GM12864 (cell line): ENCODE results near the gene TESMIN.

ENCODE experiments used
- DNase-seq: peaks from one replicate; pipeline ENCODE4 v3.0.0-alpha.2; 2011; ENCODE audit warnings: low read depth
- H3K4me3 ChIP-seq: 2 replicates; pipeline ENCODE4 v1.5.1; 2011; ENCODE audit warnings: mild to moderate bottlenecking, low read depth, low read length, control low read depth
- TF ChIP-seq, protein P1 (sequence below): IDR thresholded peaks from 2 replicates; pipeline ENCODE4 v1.5.1; 2011; ENCODE audit warnings: low read depth, mild to moderate bottlenecking, moderate library complexity, low read length, control low read depth, inconsistent platforms; ENCODE audit errors: missing control alignments

TESMIN gene

DNA sequence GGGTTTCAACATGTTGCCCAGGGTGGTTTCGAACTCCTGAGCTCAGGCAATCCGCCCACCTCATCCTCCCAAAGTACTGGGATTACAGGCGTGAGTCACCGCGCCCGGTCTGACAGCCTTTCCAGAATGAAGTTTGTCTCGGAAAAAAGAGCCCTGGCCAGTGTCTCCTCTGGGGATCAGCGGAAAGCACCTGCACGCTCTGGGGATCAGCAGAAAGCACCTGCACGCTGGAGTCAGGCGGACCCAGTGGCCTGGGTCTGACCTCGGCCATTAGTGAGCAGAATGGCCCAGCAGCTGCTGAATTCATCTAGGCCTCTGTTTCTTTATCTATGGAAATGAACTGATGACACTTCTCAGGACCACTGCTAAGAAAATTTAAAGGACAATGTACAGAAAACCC, 10.5 kb upstream of the TESMIN start:
- TF ChIP-seq, protein P1, sequence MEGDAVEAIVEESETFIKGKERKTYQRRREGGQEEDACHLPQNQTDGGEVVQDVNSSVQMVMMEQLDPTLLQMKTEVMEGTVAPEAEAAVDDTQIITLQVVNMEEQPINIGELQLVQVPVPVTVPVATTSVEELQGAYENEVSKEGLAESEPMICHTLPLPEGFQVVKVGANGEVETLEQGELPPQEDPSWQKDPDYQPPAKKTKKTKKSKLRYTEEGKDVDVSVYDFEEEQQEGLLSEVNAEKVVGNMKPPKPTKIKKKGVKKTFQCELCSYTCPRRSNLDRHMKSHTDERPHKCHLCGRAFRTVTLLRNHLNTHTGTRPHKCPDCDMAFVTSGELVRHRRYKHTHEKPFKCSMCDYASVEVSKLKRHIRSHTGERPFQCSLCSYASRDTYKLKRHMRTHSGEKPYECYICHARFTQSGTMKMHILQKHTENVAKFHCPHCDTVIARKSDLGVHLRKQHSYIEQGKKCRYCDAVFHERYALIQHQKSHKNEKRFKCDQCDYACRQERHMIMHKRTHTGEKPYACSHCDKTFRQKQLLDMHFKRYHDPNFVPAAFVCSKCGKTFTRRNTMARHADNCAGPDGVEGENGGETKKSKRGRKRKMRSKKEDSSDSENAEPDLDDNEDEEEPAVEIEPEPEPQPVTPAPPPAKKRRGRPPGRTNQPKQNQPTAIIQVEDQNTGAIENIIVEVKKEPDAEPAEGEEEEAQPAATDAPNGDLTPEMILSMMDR: no peak
- no peak for DNase-seq
- no peak overlapping the region for H3K4me3 ChIP-seq

DNA sequence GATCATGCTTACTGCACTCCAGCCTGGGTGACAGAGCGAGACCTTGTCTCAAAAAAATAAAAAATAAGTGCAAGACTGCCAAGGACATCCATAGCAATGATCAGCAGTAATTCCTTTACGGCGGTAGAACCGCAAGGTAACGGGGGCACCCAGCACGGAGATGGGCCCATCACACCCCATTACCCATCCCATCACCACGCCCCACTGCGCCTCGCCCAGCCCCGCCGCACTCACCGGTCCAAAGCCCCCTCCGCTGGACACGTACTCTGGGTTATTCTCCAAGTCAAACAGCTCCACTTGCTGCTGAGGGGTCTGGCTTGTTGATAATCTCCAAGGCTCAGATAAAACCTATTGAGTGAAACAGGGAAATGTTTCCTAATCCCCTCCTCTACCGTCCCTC, 8.7 kb upstream of the TESMIN start:
- no peak for DNase-seq
- no peak overlapping the region for H3K4me3 ChIP-seq
- TF ChIP-seq, protein P1: no peak

DNA sequence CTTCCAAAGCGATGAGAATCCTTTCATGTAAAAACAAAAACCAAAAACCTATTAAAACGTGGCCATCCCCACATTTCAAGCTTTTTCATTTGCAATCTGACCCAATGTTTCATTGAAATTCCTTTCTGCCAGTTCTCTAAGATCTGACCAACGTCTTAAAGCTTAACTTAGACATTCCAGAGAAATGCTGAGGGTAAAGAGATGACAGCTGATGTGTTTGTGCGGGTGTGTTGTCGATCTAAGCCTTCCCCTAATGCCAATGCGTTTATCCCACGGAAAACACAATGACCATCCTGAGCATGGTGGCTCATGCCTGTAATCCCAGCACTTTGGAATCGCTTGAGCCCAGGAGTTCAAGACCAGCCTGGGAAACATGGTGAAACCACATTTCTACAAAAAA, 6.4 kb upstream of the TESMIN start:
- TF ChIP-seq, protein P1: no peak
- no peak overlapping the region for H3K4me3 ChIP-seq
- DNase-seq: no peak

DNA sequence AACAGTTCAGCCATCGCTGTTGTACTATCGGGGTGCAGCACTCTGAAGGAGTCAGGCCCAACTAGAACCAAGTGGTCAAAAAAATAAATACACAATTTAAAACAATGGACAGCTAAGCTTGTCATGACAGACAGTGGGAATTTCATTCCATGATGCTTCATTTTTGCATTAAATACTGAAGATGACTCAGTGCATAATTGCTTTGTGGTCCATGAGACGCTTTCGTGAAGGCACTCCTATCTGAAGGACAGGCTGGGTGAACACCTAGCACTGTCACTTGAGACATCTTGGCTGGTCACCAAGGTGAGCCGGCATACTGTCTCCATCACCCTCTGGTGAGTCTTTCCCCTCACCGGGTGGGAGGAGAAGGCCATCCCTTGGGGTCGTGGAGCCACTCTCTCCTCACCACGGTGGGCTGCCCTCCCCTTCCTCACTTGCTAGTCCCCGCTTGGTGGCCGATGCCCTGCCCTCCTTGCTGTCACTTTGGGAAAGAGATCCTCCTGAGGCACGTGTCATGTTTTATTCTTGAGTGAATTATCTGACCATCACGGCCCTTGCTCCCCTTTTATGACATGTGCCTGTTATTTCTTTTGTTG, 4.9 kb upstream of the TESMIN start:
- no peak for DNase-seq
- H3K4me3 ChIP-seq: no peak overlapping the region
- TF ChIP-seq, protein P1: no peak

DNA sequence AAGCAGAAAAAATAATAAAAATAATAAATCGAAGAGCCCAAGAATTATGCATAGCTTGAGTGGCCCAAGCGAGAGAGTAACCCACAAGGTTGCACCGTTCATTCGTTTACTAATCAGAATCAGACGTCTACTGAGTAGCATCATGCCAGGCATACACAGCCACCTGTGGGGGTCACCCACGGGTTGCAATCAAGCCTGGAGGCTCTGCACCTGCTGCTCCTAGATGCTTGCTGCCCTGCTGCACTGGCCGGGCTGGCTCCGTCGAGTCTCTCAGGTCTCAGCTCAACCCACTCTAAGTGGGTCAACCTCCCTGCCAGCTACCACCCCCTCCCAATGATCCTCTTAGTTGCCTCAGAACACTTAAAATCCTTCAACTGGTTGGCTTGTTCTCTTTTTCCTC, 2.0 kb upstream of the TESMIN start:
- no peak for DNase-seq
- TF ChIP-seq, protein P1: peak; percentile 21

DNA sequence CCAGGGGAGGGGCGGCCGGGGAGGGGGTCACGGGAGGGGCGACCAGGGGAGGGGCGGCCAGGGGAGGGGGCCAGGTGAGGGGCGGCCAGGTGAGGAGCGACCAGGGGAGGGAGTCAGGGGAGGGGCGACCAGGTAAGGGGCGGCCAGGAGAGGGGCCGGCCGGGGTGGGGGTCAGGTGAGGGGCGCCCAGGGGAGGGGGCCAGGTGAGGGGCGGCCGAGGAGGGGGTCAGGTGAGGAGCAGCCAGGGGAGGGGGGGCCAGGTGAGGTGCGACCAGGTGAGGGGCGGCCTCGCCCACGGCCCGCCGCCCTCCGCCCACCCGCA, 355 bp downstream of the TESMIN start:
- no peak for DNase-seq
- peak overlapping the region; percentile 47 for H3K4me3 ChIP-seq
- TF ChIP-seq, protein P1: no peak

More for the DNA sequence above, 2.0 kb upstream of the TESMIN start:
- no peak overlapping the region for H3K4me3 ChIP-seq

DNA sequence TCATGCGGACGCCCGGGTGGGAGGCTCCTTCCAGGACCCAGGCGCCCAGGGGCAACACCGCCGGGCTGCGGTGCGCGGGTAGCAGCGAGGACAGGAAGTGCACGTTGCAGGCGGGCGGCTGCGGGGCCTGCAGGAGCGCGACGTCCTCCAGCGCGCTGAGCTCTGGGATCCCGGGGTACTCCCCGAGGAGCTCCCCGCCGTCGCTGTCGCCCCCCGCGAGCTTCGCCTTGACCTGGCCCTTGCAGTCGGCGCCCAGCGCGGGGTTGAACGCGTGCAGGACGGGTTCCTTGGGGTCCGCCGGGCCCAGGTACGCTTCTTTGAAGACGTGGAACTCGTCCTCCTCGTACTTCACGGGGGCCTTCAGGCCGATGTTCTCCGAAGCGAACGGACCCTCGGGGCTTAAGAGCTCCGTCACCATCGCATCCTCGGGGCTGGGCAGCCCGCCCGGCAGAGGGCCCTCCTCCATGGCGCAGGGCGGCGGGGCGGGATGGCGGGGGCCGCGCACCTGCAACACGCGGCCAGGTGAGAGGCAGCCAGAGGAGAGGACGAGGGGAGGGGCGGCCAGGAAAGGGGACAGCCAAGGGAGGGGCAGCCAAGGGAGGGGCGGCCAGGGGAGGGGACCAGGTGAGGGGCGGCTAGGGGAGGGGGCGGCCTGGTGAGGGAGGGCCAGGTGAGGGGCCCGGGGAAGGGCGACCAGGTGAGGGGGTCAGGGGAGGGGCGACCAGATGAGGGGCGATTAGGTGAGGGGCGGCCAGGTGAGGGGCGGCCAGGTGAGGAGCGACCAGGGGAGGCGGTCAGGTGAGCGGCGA, 921 bp downstream of the TESMIN start:
- no peak overlapping the region for H3K4me3 ChIP-seq
- TF ChIP-seq, protein P1: no peak
- no peak for DNase-seq
